BJ (cell line): ENCODE data around the gene ROR2. TPM values are rescaled to one million over a fixed set of nuclear protein-coding genes. Genes with fewer than 3 reads are reported as not detected.

Experiments used
- CTCF ChIA-PET: fragments of 350-600 bp; formaldehyde crosslinking; extraction: SDS; loops from one replicate; lab custom pipeline; 2021; ENCODE audit warnings: antibody characterized with exemption, inconsistent platforms; lab: Yijun Ruan, JAX
- POLR2A ChIA-PET: fragments of 300-600 bp; sonication (Branson Sonifier 250); formaldehyde crosslinking; extraction: SDS; loops from one replicate; lab custom pipeline; 2021; ENCODE audit warnings: antibody characterized with exemption; lab: Charles Lee
- DNase-seq: peaks from one replicate; pipeline ENCODE4 v3.0.0-alpha.2; 2011; ENCODE audit warnings: low read depth
- H3K27me3 ChIP-seq: 2 replicates; pipeline ENCODE4 v1.6.0; 2011; ENCODE audit warnings: low read length; ENCODE audit not compliant: control insufficient read depth, insufficient read depth
- H3K36me3 ChIP-seq: 2 replicates; pipeline ENCODE4 v1.5.1; 2011; ENCODE audit warnings: low read length; ENCODE audit not compliant: control insufficient read depth, insufficient read depth
- H3K4me3 ChIP-seq: 2 replicates; pipeline ENCODE4 v1.5.1; 2011; ENCODE audit warnings: low read depth, mild to moderate bottlenecking, control low read depth, low read length
- CTCF ChIP-seq: IDR thresholded peaks from 2 replicates; pipeline ENCODE4 v1.5.1; 2011; ENCODE audit warnings: low read depth, mild to moderate bottlenecking, control low read depth, inconsistent platforms, low read length, moderate library complexity; ENCODE audit not compliant: insufficient read depth
- polyA plus RNA-seq: library from polyadenylated mRNA; depleted of rRNA; stranded (reverse); fragments of >200 nt; gene quantifications from 2 replicates; pipeline ENCODE4 v1.2.3, GENCODE V29; 2011

ROR2 gene
- polyA plus RNA-seq, 1 experiment = 1.1 TPM

- TF ChIP-seq CTCF = no peak
- DNase-seq = no peak
- H3K27me3 ChIP-seq = peaks cover 1% of the 10 kb centered on the region; the same call in 1 of the 2 replicates
- CTCF ChIA-PET = no interaction called here
- POLR2A ChIA-PET = no interaction called here
- no peaks in the 10 kb centered on the region for H3K36me3 ChIP-seq
- H3K4me3 ChIP-seq = no peak overlapping the region
Measured at GRCh38 chr9:91882627-91883026, 67.4 kb downstream of the ROR2 start.

- CTCF ChIA-PET = no interaction called here
- peaks cover 1% of the 10 kb centered on the region; the same call in 1 of the 2 replicates for H3K27me3 ChIP-seq
- H3K4me3 ChIP-seq = no peak overlapping the region
- no peak for TF ChIP-seq CTCF
- POLR2A ChIA-PET = no interaction called here
- no peaks in the 10 kb centered on the region for H3K36me3 ChIP-seq
- no peak for DNase-seq
Measured at GRCh38 chr9:91880378-91880972, 69.6 kb downstream of the ROR2 start.

GRCh38 chr9:91879231-91879630 is 70.8 kb downstream of the ROR2 start:
- no peak for TF ChIP-seq CTCF
- H3K4me3 ChIP-seq = no peak overlapping the region
- H3K27me3 ChIP-seq = peaks cover 1% of the 10 kb centered on the region; the same call in 1 of the 2 replicates
- H3K36me3 ChIP-seq = no peaks in the 10 kb centered on the region
- POLR2A ChIA-PET = no interaction called here
- no peak for DNase-seq
- CTCF ChIA-PET = no interaction called here

GRCh38 chr9:91873637-91874051 is 76.4 kb downstream of the ROR2 start:
- DNase-seq = no peak
- no peaks in the 10 kb centered on the region; the same call in 1 of the 2 replicates for H3K27me3 ChIP-seq
- H3K4me3 ChIP-seq = no peak overlapping the region
- POLR2A ChIA-PET = no interaction called here
- H3K36me3 ChIP-seq = no peaks in the 10 kb centered on the region
- TF ChIP-seq CTCF = no peak
- CTCF ChIA-PET = no interaction called here

GRCh38 chr9:91868732-91869391 is 81.2 kb downstream of the ROR2 start:
- no peak for TF ChIP-seq CTCF
- CTCF ChIA-PET = interaction anchor here (1.3 kb wide), 1 partner anchor 26 kb away, joined by 4 read pairs; no protein-coding TSS in a partner anchor
- Histone ChIP-seq H3K36me3 (no peaks in the 10 kb centered on the region), H3K27me3 (peaks cover 4% of the 10 kb centered on the region), H3K4me3 (no peak overlapping the region)
- POLR2A ChIA-PET = no interaction called here
- DNase-seq = no peak
